Measurements from ENCODE around the gene LRRTM2. TPM values are rescaled to one million over a fixed set of nuclear protein-coding genes. Genes with fewer than 3 reads are reported as not detected.

LRRTM2 gene
- total RNA-seq, 1 donor from 2014 or later: 0.54 TPM

- Mint-ChIP-seq H3K9me3 (ENCODE audit: unreplicated experiment) (no peaks in the 10 kb centered on the region), H3K4me1 (ENCODE audit: low read depth, unreplicated experiment) (peaks cover 29% of the 10 kb centered on the region), H3K36me3 (ENCODE audit: low read depth, unreplicated experiment) (peaks cover 4% of the 10 kb centered on the region), H3K4me3 (ENCODE audit: unreplicated experiment) (no peak overlapping the region), H3K27me3 (ENCODE audit: low read depth, unreplicated experiment) (no peaks in the 10 kb centered on the region), H3K27ac (ENCODE audit: unreplicated experiment) (no peak overlapping the region)
- Histone ChIP-seq H3K79me2 (ENCODE audit: insufficient read depth, low read length) (peaks cover 96% of the 10 kb centered on the region), H2AFZ (ENCODE audit: low read depth, low read length) (no peak overlapping the region), H3K4me2 (ENCODE audit: low read length) (no peak overlapping the region), H3K9ac (ENCODE audit: low read length) (no peak overlapping the region), H3K36me3 (ENCODE audit: insufficient read depth, low read length) (no peaks in the 10 kb centered on the region), H3K27me3 (ENCODE audit: insufficient read depth, low read length) (no peaks in the 10 kb centered on the region), H3K4me1 (ENCODE audit: insufficient read depth, low read length) (peaks cover 22% of the 10 kb centered on the region), H4K20me1 (ENCODE audit: insufficient read depth, low read length) (peaks cover 93% of the 10 kb centered on the region), H3K27ac (ENCODE audit: low read depth, low read length) (no peak overlapping the region), H3K9me3 (ENCODE audit: insufficient read depth, low read depth, low read length) (no peaks in the 10 kb centered on the region), H3K4me3 (ENCODE audit: insufficient read depth, low read depth, low read length) (no peak overlapping the region)
- FAIRE-seq: no peak
- DNase-seq (ENCODE audit: low read depth): no peak
- TF ChIP-seq CTCF (IDR thresholded peaks at IDR 0.05; ENCODE audit: insufficient read depth, low read depth, low read length) (no peak), EZH2 (IDR thresholded peaks at IDR 0.05; ENCODE audit: insufficient read depth, low read length) (no peak)
These were observed 3.5 kb upstream of the LRRTM2 start for GRCh38 chr5:138878437-138879235.

GRCh38 chr5:138876811-138877210 lies 1.7 kb upstream of the LRRTM2 start:
- no peaks in the 10 kb centered on the region for H3K9me3 ChIP-seq (ENCODE audit: insufficient read depth, low read depth, low read length)
- no peak overlapping the region for H3K9ac ChIP-seq (ENCODE audit: low read length)
- peaks cover 93% of the 10 kb centered on the region for H4K20me1 ChIP-seq (ENCODE audit: insufficient read depth, low read length)
- FAIRE-seq (no peak), DNase-seq (ENCODE audit: low read depth) (no peak)
- H3K36me3 ChIP-seq (ENCODE audit: insufficient read depth, low read length): no peaks in the 10 kb centered on the region
- Mint-ChIP-seq H3K9me3 (ENCODE audit: unreplicated experiment) (no peaks in the 10 kb centered on the region), H3K4me3 (ENCODE audit: unreplicated experiment) (no peak overlapping the region), H3K27me3 (ENCODE audit: low read depth, unreplicated experiment) (no peaks in the 10 kb centered on the region), H3K36me3 (ENCODE audit: low read depth, unreplicated experiment) (peaks cover 4% of the 10 kb centered on the region), H3K27ac (ENCODE audit: unreplicated experiment) (no peak overlapping the region), H3K4me1 (ENCODE audit: low read depth, unreplicated experiment) (peaks cover 42% of the 10 kb centered on the region)
- no peak overlapping the region for H3K4me2 ChIP-seq (ENCODE audit: low read length)
- H3K79me2 ChIP-seq (ENCODE audit: insufficient read depth, low read length): peaks cover 97% of the 10 kb centered on the region
- H3K27me3 ChIP-seq (ENCODE audit: insufficient read depth, low read length): no peaks in the 10 kb centered on the region
- H3K27ac ChIP-seq (ENCODE audit: low read depth, low read length): no peak overlapping the region
- H2AFZ ChIP-seq (ENCODE audit: low read depth, low read length): no peak overlapping the region
- H3K4me1 ChIP-seq (ENCODE audit: insufficient read depth, low read length): peaks cover 33% of the 10 kb centered on the region
- TF ChIP-seq CTCF (IDR thresholded peaks at IDR 0.05; ENCODE audit: insufficient read depth, low read depth, low read length) (no peak), EZH2 (IDR thresholded peaks at IDR 0.05; ENCODE audit: insufficient read depth, low read length) (no peak)
- H3K4me3 ChIP-seq (ENCODE audit: insufficient read depth, low read depth, low read length): no peak overlapping the region

GRCh38 chr5:138875946-138876345 lies 811 bp upstream of the LRRTM2 start:
- peaks cover 41% of the 10 kb centered on the region for H3K4me1 ChIP-seq (ENCODE audit: insufficient read depth, low read length)
- no peak overlapping the region for H2AFZ ChIP-seq (ENCODE audit: low read depth, low read length)
- no peak for DNase-seq (ENCODE audit: low read depth)
- H3K9ac ChIP-seq (ENCODE audit: low read length): peak overlapping the region; percentile 78
- peak overlapping the region; percentile 59 for H3K27ac ChIP-seq (ENCODE audit: low read depth, low read length)
- H3K9me3 ChIP-seq (ENCODE audit: insufficient read depth, low read depth, low read length): no peaks in the 10 kb centered on the region
- H3K4me1 Mint-ChIP-seq (ENCODE audit: low read depth, unreplicated experiment): peaks cover 50% of the 10 kb centered on the region
- no peaks in the 10 kb centered on the region for H3K36me3 ChIP-seq (ENCODE audit: insufficient read depth, low read length)
- no peak overlapping the region for H3K4me3 ChIP-seq (ENCODE audit: insufficient read depth, low read depth, low read length)
- no peak for FAIRE-seq
- H4K20me1 ChIP-seq (ENCODE audit: insufficient read depth, low read length): peaks cover 93% of the 10 kb centered on the region
- H3K4me3 Mint-ChIP-seq (ENCODE audit: unreplicated experiment): no peak overlapping the region
- no peaks in the 10 kb centered on the region for H3K9me3 Mint-ChIP-seq (ENCODE audit: unreplicated experiment)
- H3K27me3 Mint-ChIP-seq (ENCODE audit: low read depth, unreplicated experiment): no peaks in the 10 kb centered on the region
- peaks cover 97% of the 10 kb centered on the region for H3K79me2 ChIP-seq (ENCODE audit: insufficient read depth, low read length)
- TF ChIP-seq EZH2 (IDR thresholded peaks at IDR 0.05; ENCODE audit: insufficient read depth, low read length): no peak
- TF ChIP-seq CTCF (IDR thresholded peaks at IDR 0.05; ENCODE audit: insufficient read depth, low read depth, low read length): no peak
- no peak overlapping the region for H3K27ac Mint-ChIP-seq (ENCODE audit: unreplicated experiment)
- peaks cover 3% of the 10 kb centered on the region for H3K36me3 Mint-ChIP-seq (ENCODE audit: low read depth, unreplicated experiment)
- H3K4me2 ChIP-seq (ENCODE audit: low read length): peak overlapping the region; percentile 86
- no peaks in the 10 kb centered on the region for H3K27me3 ChIP-seq (ENCODE audit: insufficient read depth, low read length)
